ENCODE measurements around the gene MTMR12.
"Not testable (repeated sequence)": the region's sequence is repeated elsewhere in the genome, so short reads cannot be mapped to it uniquely, and the experiment has no call there.

MTMR12 gene

DNA sequence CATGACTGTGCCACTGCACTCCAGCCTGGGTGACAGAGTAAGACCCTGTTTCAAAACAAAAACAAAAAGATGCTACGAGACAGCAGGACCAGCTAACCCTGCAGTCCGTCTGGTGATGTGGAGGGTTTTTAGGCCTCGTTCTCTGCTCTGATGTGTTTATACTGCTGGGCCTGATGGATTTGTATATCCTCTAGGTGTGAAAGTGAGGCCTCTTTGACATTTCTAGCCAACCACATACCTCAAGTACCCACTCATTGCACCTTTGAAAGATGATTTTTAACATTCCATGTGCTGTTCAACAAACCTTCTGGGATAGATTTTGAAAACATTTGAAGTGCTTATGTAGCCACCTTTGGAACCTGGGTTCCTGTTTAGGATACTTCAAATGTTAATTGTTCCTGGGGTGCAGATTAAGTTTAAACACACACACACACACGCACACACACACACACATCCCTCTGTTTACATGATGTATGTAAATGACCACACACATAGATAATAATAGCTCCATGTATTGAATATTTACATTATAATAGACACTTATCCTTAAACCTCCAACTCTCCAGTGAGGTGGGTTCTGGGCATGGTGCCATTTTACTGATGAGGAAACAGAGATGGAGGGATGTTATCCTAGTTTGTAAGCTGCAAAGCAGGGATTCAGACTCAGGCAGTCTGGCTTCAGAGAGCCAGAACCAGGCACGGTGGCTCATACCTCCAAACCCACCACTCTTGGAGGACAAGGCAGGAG is 89.8 kb downstream of the MTMR12 start:
- Histone ChIP-seq H4K12ac (ENCODE audit: low read depth, low read length) (no peak overlapping the region), H4K8ac (ENCODE audit: low read depth, low read length) (no peak overlapping the region), H3K14ac (ENCODE audit: low read length) (peak overlapping the region; percentile 41), H2BK12ac (ENCODE audit: low read length) (peak overlapping the region; percentile 99), H3K4me2 (ENCODE audit: low read length) (no peak overlapping the region), H2BK5ac (ENCODE audit: low read depth, low read length, poor library complexity) (peak overlapping the region; percentile 81), H3K4me1 (ENCODE audit: control insufficient read depth in 1 of 2, insufficient read depth in 2 of 2, low read length in 2 of 2) (peaks cover 14 to 17% of the 10 kb centered on the region in 2 experiments), H3K9ac (ENCODE audit: low read length) (no peak overlapping the region), H2BK120ac (ENCODE audit: insufficient read depth, low read length, poor library complexity) (peak overlapping the region; percentile 79), H3K79me2 (ENCODE audit: control insufficient read depth, insufficient read depth, low read length, poor library complexity) (peaks cover 4% of the 10 kb centered on the region), H3K79me1 (ENCODE audit: low read length) (peaks cover 16% of the 10 kb centered on the region), H3K36me3 (ENCODE audit: control insufficient read depth in 1 of 2, insufficient read depth in 2 of 2, low read length in 2 of 2) (no peaks in the 10 kb centered on the region), H3K9me3 (ENCODE audit: insufficient read depth, low read depth, low read length) (no peaks in the 10 kb centered on the region), H3K18ac (ENCODE audit: low read length) (no peak overlapping the region), H2AFZ (ENCODE audit: insufficient read depth, low read length, poor library complexity) (no peak overlapping the region), H3K4ac (ENCODE audit: low read depth, low read length) (peak overlapping the region; percentile 47), H3K23ac (ENCODE audit: low read length) (no peak overlapping the region), H2AK5ac (ENCODE audit: low read length) (peak overlapping the region; percentile 86), H3K4me3 (ENCODE audit: low read depth, low read length) (no peak overlapping the region), H3K27ac (ENCODE audit: low read depth, low read length) (no peak overlapping the region), H4K91ac (ENCODE audit: low read depth, low read length) (peak overlapping the region; percentile 91), H3K27me3 (ENCODE audit: insufficient read depth, low read length) (no peaks in the 10 kb centered on the region)
- DNase-seq = no peak
- no CpG with 5 or more reads among the region's 5 CpGs for WGBS (ENCODE audit: extremely low coverage, insufficient coverage, insufficient read length)

DNA sequence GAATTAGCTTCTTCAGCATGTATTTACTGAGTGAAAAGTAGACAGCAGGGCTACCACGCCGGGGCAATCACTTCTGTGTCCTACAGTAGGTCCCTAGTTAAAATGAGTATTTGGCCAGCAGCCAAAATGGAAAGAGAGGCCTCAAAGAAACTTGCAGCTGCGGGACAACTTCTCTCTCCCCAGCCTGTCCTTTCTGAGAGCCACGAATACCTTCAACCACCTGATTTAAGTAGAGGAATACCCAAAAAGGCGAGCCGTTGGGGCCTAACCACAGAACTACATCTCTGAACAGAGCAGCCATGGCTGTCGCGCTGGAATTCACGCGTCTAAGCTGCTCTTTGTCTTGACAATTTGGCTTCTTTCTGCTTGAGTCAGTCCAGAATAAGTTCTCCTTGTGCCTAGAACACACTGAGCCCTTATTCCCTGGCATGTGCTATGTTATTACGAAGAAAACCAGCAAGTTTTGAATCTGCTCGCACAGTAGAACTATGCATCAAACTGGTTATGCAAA is 94.8 kb downstream of the MTMR12 start:
- no peak overlapping the region for H2BK12ac ChIP-seq (ENCODE audit: low read length)
- no peak overlapping the region for H2BK5ac ChIP-seq (ENCODE audit: low read depth, low read length, poor library complexity)
- H3K4me3 ChIP-seq (ENCODE audit: low read depth, low read length) = no peak overlapping the region
- H3K9me3 ChIP-seq (ENCODE audit: insufficient read depth, low read depth, low read length) = no peaks in the 10 kb centered on the region
- no peak overlapping the region for H3K4ac ChIP-seq (ENCODE audit: low read depth, low read length)
- no peak overlapping the region for H3K23ac ChIP-seq (ENCODE audit: low read length)
- no peaks in the 10 kb centered on the region for H3K79me2 ChIP-seq (ENCODE audit: control insufficient read depth, insufficient read depth, low read length, poor library complexity)
- H3K9ac ChIP-seq (ENCODE audit: low read length) = no peak overlapping the region
- WGBS (ENCODE audit: extremely low coverage, insufficient coverage, insufficient read length) = no CpG with 5 or more reads among the region's 12 CpGs
- H2AK5ac ChIP-seq (ENCODE audit: low read length) = no peak overlapping the region
- no peak overlapping the region for H3K18ac ChIP-seq (ENCODE audit: low read length)
- DNase-seq = peak; percentile 89 to 95
- peak overlapping the region; percentile 58 for H4K8ac ChIP-seq (ENCODE audit: low read depth, low read length)
- H4K12ac ChIP-seq (ENCODE audit: low read depth, low read length) = no peak overlapping the region
- H3K27ac ChIP-seq (ENCODE audit: low read depth, low read length) = no peak overlapping the region
- H4K91ac ChIP-seq (ENCODE audit: low read depth, low read length) = no peak overlapping the region
- no peak overlapping the region for H3K14ac ChIP-seq (ENCODE audit: low read length)
- peak overlapping the region; percentile 66 for H2AFZ ChIP-seq (ENCODE audit: insufficient read depth, low read length, poor library complexity)
- H3K4me1 ChIP-seq (ENCODE audit: control insufficient read depth in 1 of 2, insufficient read depth in 2 of 2, low read length in 2 of 2) = peaks cover 4 to 6% of the 10 kb centered on the region in 2 experiments
- H2BK120ac ChIP-seq (ENCODE audit: insufficient read depth, low read length, poor library complexity) = no peak overlapping the region
- H3K4me2 ChIP-seq (ENCODE audit: low read length) = no peak overlapping the region
- no peaks in the 10 kb centered on the region for H3K36me3 ChIP-seq (ENCODE audit: control insufficient read depth in 1 of 2, insufficient read depth in 2 of 2, low read length in 2 of 2)
- no peaks in the 10 kb centered on the region for H3K27me3 ChIP-seq (ENCODE audit: insufficient read depth, low read length)
- peaks cover 5% of the 10 kb centered on the region for H3K79me1 ChIP-seq (ENCODE audit: low read length)

DNA sequence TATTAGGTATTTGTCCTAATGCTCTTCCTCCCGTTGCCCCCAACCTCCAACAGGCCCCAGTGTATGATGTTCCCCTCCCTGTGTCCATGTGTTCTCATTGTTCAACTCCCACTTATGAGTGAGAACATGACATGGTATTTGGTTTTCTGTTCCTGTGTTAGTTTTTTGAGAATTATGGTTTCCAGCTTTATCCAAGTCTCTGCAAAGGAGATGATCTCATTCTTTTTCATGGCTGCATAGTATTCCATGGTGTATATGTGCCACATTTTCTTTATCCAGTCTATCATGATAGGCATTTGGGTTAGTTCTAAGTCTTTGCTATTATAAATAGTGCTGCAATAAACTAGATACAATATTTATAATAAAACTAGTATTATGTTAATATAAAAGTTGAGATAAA is 98.4 kb downstream of the MTMR12 start:
- not testable (repeated sequence) for H3K79me2 ChIP-seq (ENCODE audit: control insufficient read depth, insufficient read depth, low read length, poor library complexity); H3K9ac ChIP-seq (ENCODE audit: low read length)

DNA sequence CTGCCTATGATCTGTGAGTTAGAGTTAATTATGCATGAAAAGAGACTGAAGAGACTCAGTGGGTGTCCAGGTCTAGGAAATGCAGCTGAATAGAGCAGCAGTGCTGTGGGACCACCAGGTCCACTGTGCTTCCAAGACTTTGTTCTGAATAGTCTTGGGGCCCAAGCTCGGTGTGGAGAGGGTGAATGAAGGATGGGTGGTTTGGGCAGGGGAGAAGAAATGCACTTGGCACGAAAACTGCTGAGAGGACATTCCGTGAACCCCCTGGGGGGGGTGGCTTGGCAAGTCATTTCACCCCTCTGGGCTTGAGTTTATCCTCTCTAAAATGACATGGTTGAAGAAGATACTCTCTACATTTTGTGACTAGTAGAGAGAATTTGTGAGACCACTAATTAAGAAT is 102.6 kb downstream of the MTMR12 start:
- peaks cover 0 to 5% of the 10 kb centered on the region in 2 experiments for H3K4me1 ChIP-seq (ENCODE audit: control insufficient read depth in 1 of 2, insufficient read depth in 2 of 2, low read length in 2 of 2)
- H2AK5ac ChIP-seq (ENCODE audit: low read length) = no peak overlapping the region
- no peak overlapping the region for H4K8ac ChIP-seq (ENCODE audit: low read depth, low read length)
- H2AFZ ChIP-seq (ENCODE audit: insufficient read depth, low read length, poor library complexity) = no peak overlapping the region
- H3K36me3 ChIP-seq (ENCODE audit: control insufficient read depth in 1 of 2, insufficient read depth in 2 of 2, low read length in 2 of 2) = peaks cover 0 to 2% of the 10 kb centered on the region in 2 experiments
- no peaks in the 10 kb centered on the region for H3K27me3 ChIP-seq (ENCODE audit: insufficient read depth, low read length)
- H3K4me2 ChIP-seq (ENCODE audit: low read length) = no peak overlapping the region
- no peak overlapping the region for H3K4me3 ChIP-seq (ENCODE audit: low read depth, low read length)
- DNase-seq = no peak
- H2BK120ac ChIP-seq (ENCODE audit: insufficient read depth, low read length, poor library complexity) = peak overlapping the region; percentile 60
- H3K79me1 ChIP-seq (ENCODE audit: low read length) = peaks cover 4% of the 10 kb centered on the region
- WGBS (ENCODE audit: extremely low coverage, insufficient coverage, insufficient read length) = no CpG with 5 or more reads among the region's 3 CpGs
- H4K91ac ChIP-seq (ENCODE audit: low read depth, low read length) = peak overlapping the region; percentile 35
- H3K27ac ChIP-seq (ENCODE audit: low read depth, low read length) = no peak overlapping the region
- H3K79me2 ChIP-seq (ENCODE audit: control insufficient read depth, insufficient read depth, low read length, poor library complexity) = no peaks in the 10 kb centered on the region
- no peak overlapping the region for H2BK5ac ChIP-seq (ENCODE audit: low read depth, low read length, poor library complexity)
- H3K9me3 ChIP-seq (ENCODE audit: insufficient read depth, low read depth, low read length) = peaks cover 2% of the 10 kb centered on the region
- H3K18ac ChIP-seq (ENCODE audit: low read length) = no peak overlapping the region
- H3K4ac ChIP-seq (ENCODE audit: low read depth, low read length) = no peak overlapping the region
- H4K12ac ChIP-seq (ENCODE audit: low read depth, low read length) = no peak overlapping the region
- H3K14ac ChIP-seq (ENCODE audit: low read length) = no peak overlapping the region
- H3K9ac ChIP-seq (ENCODE audit: low read length) = no peak overlapping the region
- H3K23ac ChIP-seq (ENCODE audit: low read length) = no peak overlapping the region
- H2BK12ac ChIP-seq (ENCODE audit: low read length) = peak overlapping the region; percentile 8

More for the DNA sequence above, 98.4 kb downstream of the MTMR12 start:
- H3K79me1 ChIP-seq (ENCODE audit: low read length); H2AFZ ChIP-seq (ENCODE audit: insufficient read depth, low read length, poor library complexity); H3K36me3 ChIP-seq (ENCODE audit: control insufficient read depth in 1 of 2, insufficient read depth in 2 of 2, low read length in 2 of 2); H3K27ac ChIP-seq (ENCODE audit: low read depth, low read length); DNase-seq; H3K9me3 ChIP-seq (ENCODE audit: insufficient read depth, low read depth, low read length); H3K4me2 ChIP-seq (ENCODE audit: low read length); H3K18ac ChIP-seq (ENCODE audit: low read length); H3K4me1 ChIP-seq (ENCODE audit: control insufficient read depth in 1 of 2, insufficient read depth in 2 of 2, low read length in 2 of 2); H3K4me3 ChIP-seq (ENCODE audit: low read depth, low read length); H3K14ac ChIP-seq (ENCODE audit: low read length); H2BK5ac ChIP-seq (ENCODE audit: low read depth, low read length, poor library complexity); H3K23ac ChIP-seq (ENCODE audit: low read length); H2BK12ac ChIP-seq (ENCODE audit: low read length); H3K4ac ChIP-seq (ENCODE audit: low read depth, low read length); H4K8ac ChIP-seq (ENCODE audit: low read depth, low read length); H4K12ac ChIP-seq (ENCODE audit: low read depth, low read length); H2BK120ac ChIP-seq (ENCODE audit: insufficient read depth, low read length, poor library complexity); H4K91ac ChIP-seq (ENCODE audit: low read depth, low read length); H2AK5ac ChIP-seq (ENCODE audit: low read length); H3K27me3 ChIP-seq (ENCODE audit: insufficient read depth, low read length): not testable (repeated sequence)
- WGBS (ENCODE audit: extremely low coverage, insufficient coverage, insufficient read length) = no CpG with 5 or more reads among the region's 1 CpG

All from trophoblast cell (in vitro differentiated cells and primary cell).